AG09319 (cell line): ENCODE measurements around the gene SHQ1.
"Not testable (repeated sequence)": the region's sequence is repeated elsewhere in the genome, so short reads cannot be mapped to it uniquely, and the experiment has no call there.

ENCODE experiments used
- DNase-seq: peaks from one replicate; pipeline ENCODE4 v3.0.0-alpha.2; 2010; ENCODE audit warnings: low read depth; ENCODE audit errors: extremely low read depth
- CTCF ChIP-seq: IDR thresholded peaks from 2 replicates; pipeline ENCODE4 v1.5.1; 2011; ENCODE audit warnings: low read depth, mild to moderate bottlenecking, inconsistent platforms, low read length, moderate library complexity

Gene SHQ1

GRCh38 chr3:72719137-72719536 is 129.1 kb downstream of the SHQ1 start:
- no peak for TF ChIP-seq CTCF
- no peak for DNase-seq

- not testable (repeated sequence) for DNase-seq
Observed at GRCh38 chr3:72714135-72714534, 134.1 kb downstream of the SHQ1 start.

GRCh38 chr3:72710471-72710870 is 137.8 kb downstream of the SHQ1 start:
- not testable (repeated sequence) for DNase-seq

GRCh38 chr3:72708441-72708840 is 139.8 kb downstream of the SHQ1 start:
- DNase-seq, result no peak
- no peak for TF ChIP-seq CTCF

DNA sequence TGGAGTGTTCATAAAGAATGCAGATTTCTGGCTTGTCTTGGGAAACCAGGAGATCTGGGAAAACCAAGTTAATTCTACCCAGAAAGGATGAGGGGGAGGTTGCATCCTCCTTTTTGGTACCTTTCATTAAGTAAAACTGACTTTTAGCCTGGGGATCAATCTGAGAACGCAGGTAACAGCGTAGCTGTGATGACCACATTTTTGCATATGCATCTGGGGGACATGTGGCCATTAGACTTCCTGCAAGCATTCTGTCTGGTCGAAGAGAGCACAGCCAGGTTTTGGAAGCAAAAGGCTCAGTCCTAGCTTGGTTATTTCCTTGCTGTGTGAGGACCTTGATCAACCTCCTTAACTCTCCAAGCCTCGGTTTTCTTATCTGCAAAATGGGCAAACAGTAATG is 145.2 kb downstream of the SHQ1 start:
- TF ChIP-seq CTCF, result no peak
- no peak for DNase-seq

GRCh38 chr3:72702390-72702789 is 145.9 kb downstream of the SHQ1 start:
- TF ChIP-seq CTCF, result no peak
- DNase-seq, result no peak

- no peak for TF ChIP-seq CTCF
Observed at GRCh38 chr3:72700106-72700505, 148.1 kb downstream of the SHQ1 start.

GRCh38 chr3:72699631-72700030 is 148.6 kb downstream of the SHQ1 start:
- TF ChIP-seq CTCF, result no peak
- no peak for DNase-seq

More at GRCh38 chr3:72700106-72700505, 148.1 kb downstream of the SHQ1 start:
- DNase-seq, result no peak
